ENCODE results near the gene MAPK8IP1.

DNA sequence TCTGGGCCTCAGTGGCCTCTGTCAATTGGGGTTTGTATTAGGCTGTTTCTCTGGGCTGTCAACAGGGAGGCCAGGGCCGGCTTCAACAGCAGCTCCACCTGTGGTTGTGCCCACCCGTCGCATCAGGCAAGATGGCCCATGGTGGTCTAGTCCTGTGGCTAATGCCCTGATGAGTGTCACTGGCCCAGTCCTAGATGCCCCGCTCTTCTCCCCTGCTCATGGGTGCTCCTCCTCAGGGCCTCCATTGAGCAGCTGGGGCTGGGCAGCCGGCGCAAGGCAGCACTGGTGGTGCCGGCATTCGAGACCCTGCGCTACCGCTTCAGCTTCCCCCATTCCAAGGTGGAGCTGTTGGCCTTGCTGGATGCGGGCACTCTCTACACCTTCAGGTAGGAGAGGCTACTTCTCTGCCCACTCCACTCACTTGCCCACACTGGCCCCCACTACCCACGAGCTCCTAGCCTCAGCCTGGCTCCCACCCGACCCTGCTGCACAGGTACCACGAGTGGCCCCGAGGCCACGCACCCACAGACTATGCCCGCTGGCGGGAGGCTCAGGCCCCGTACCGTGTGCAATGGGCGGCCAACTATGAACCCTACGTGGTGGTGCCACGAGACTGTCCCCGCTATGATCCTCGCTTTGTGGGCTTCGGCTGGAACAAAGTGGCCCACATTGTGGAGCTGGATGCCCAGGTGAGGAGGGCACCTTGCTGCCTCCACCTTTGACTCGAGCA lies 42.4 kb downstream of the MAPK8IP1 start:
- TF ChIP-seq, protein P1, sequence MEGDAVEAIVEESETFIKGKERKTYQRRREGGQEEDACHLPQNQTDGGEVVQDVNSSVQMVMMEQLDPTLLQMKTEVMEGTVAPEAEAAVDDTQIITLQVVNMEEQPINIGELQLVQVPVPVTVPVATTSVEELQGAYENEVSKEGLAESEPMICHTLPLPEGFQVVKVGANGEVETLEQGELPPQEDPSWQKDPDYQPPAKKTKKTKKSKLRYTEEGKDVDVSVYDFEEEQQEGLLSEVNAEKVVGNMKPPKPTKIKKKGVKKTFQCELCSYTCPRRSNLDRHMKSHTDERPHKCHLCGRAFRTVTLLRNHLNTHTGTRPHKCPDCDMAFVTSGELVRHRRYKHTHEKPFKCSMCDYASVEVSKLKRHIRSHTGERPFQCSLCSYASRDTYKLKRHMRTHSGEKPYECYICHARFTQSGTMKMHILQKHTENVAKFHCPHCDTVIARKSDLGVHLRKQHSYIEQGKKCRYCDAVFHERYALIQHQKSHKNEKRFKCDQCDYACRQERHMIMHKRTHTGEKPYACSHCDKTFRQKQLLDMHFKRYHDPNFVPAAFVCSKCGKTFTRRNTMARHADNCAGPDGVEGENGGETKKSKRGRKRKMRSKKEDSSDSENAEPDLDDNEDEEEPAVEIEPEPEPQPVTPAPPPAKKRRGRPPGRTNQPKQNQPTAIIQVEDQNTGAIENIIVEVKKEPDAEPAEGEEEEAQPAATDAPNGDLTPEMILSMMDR (conservative IDR thresholded peaks at IDR 0.05; ENCODE audit: low read depth in 2 of 2) = no peak
- TF ChIP-seq, protein P2, sequence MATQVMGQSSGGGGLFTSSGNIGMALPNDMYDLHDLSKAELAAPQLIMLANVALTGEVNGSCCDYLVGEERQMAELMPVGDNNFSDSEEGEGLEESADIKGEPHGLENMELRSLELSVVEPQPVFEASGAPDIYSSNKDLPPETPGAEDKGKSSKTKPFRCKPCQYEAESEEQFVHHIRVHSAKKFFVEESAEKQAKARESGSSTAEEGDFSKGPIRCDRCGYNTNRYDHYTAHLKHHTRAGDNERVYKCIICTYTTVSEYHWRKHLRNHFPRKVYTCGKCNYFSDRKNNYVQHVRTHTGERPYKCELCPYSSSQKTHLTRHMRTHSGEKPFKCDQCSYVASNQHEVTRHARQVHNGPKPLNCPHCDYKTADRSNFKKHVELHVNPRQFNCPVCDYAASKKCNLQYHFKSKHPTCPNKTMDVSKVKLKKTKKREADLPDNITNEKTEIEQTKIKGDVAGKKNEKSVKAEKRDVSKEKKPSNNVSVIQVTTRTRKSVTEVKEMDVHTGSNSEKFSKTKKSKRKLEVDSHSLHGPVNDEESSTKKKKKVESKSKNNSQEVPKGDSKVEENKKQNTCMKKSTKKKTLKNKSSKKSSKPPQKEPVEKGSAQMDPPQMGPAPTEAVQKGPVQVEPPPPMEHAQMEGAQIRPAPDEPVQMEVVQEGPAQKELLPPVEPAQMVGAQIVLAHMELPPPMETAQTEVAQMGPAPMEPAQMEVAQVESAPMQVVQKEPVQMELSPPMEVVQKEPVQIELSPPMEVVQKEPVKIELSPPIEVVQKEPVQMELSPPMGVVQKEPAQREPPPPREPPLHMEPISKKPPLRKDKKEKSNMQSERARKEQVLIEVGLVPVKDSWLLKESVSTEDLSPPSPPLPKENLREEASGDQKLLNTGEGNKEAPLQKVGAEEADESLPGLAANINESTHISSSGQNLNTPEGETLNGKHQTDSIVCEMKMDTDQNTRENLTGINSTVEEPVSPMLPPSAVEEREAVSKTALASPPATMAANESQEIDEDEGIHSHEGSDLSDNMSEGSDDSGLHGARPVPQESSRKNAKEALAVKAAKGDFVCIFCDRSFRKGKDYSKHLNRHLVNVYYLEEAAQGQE (IDR thresholded peaks at IDR 0.05; ENCODE audit: unreplicated experiment) = no peak
- TF ChIP-seq EZH2 (IDR thresholded peaks at IDR 0.05; ENCODE audit: low read depth, unreplicated experiment) (no peak), JUNB (IDR thresholded peaks at IDR 0.05; ENCODE audit: unreplicated experiment) (no peak), EZH2phosphoT487 (IDR thresholded peaks at IDR 0.05; ENCODE audit: unreplicated experiment) (no peak)
